ENCODE results near the gene ZMYND11.

- TF ChIP-seq CTCF (IDR thresholded peaks at IDR 0.05) (no peak), SIN3A (IDR thresholded peaks at IDR 0.05; ENCODE audit: borderline replicate concordance, insufficient read depth, low read depth, low read length) (no peak), POLR2AphosphoS5 (IDR thresholded peaks at IDR 0.05; ENCODE audit: low read depth, low read length) (no peak)
Observed at GRCh38 chr10:94613-95012, 40.6 kb upstream of the ZMYND11 start.

Measured in Panc1 (cell line).